DOHH2 (cell line): ENCODE measurements around the gene RRM2.
"Not testable (repeated sequence)": the region's sequence is repeated elsewhere in the genome, so short reads cannot be mapped to it uniquely, and the experiment has no call there.

ENCODE experiments used
- H3F3A ChIP-seq: fragments of 200-600 bp; sonication (generic), shearing (Covaris generic); 2 replicates; pipeline ENCODE4 v1.6.0; 2016; ENCODE audit warnings: antibody characterized with exemption, mild to moderate bottlenecking; ENCODE audit not compliant: control insufficient read depth, insufficient read depth
- H3K27ac ChIP-seq: fragments of 200-600 bp; sonication (generic); 2 replicates; pipeline ENCODE4 v1.5.1; 2014; ENCODE audit warnings: low read depth, mild to moderate bottlenecking, low read length, moderate library complexity
- H3K27me3 ChIP-seq: fragments of 200-600 bp; sonication (generic); 2 replicates; pipeline ENCODE4 v1.6.1; 2014; ENCODE audit warnings: mild to moderate bottlenecking, low read length, mixed read lengths; ENCODE audit not compliant: control insufficient read depth
- H3K36me3 ChIP-seq: fragments of 200-600 bp; sonication (generic); 2 replicates; pipeline ENCODE4 v1.6.1; 2014; ENCODE audit warnings: mild to moderate bottlenecking, low read length, moderate library complexity, mixed read lengths; ENCODE audit not compliant: control insufficient read depth
- H3K4me1 ChIP-seq: fragments of 200-600 bp; sonication (generic); 2 replicates; pipeline ENCODE4 v1.6.1; 2014; ENCODE audit warnings: mild to moderate bottlenecking, low read length, mixed read lengths; ENCODE audit not compliant: control insufficient read depth
- H3K4me2 ChIP-seq: fragments of 200-600 bp; sonication (generic); 2 replicates; pipeline ENCODE4 v1.6.0; 2014; ENCODE audit warnings: mild to moderate bottlenecking, low read length, moderate library complexity
- H3K4me3 ChIP-seq: fragments of 200-600 bp; sonication (generic); 2 replicates; pipeline ENCODE4 v1.5.1; 2014; ENCODE audit warnings: mild to moderate bottlenecking, low read length, mixed read lengths
- H3K79me2 ChIP-seq: fragments of 200-600 bp; sonication (generic); 2 replicates; pipeline ENCODE4 v1.6.1; 2014; ENCODE audit warnings: mild to moderate bottlenecking, low read length, mixed read lengths; ENCODE audit not compliant: control insufficient read depth
- H3K9me2 ChIP-seq: fragments of 200-600 bp; sonication (generic); replicated peaks from 2 replicates; pipeline ENCODE4 v1.6.1; 2014; ENCODE audit warnings: mild to moderate bottlenecking, low read length, mixed read lengths; ENCODE audit not compliant: control insufficient read depth
- H3K9me3 ChIP-seq: fragments of 200-600 bp; sonication (generic); 2 replicates; pipeline ENCODE4 v1.6.1; 2014; ENCODE audit warnings: antibody characterized with exemption, low read length, mixed read lengths; ENCODE audit not compliant: control insufficient read depth, insufficient read depth
- H4K20me1 ChIP-seq: fragments of 200-600 bp; sonication (generic); 2 replicates; pipeline ENCODE4 v1.6.0; 2014; ENCODE audit warnings: low read depth, mild to moderate bottlenecking, antibody characterized with exemption, low read length, moderate library complexity; ENCODE audit not compliant: control insufficient read depth, insufficient read depth
- EZH2phosphoT487 ChIP-seq: fragments of 200-600 bp; sonication (generic); IDR thresholded peaks from 2 replicates; pipeline ENCODE4 v1.6.1; 2017; ENCODE audit warnings: borderline replicate concordance, mild to moderate bottlenecking, antibody characterized with exemption, low read length, moderate library complexity, mixed read lengths
- TF ChIP-seq, protein P1 (sequence below): fragments of 200-600 bp; sonication (generic); IDR thresholded peaks from one replicate; pipeline ENCODE4 v1.5.1; 2014; ENCODE audit warnings: antibody characterized with exemption, mild to moderate bottlenecking, low read depth, low read length; ENCODE audit not compliant: poor library complexity, severe bottlenecking

Gene RRM2

GRCh38 chr2:10144771-10145518 lies 22.4 kb downstream of the RRM2 start:
- Histone ChIP-seq H3K27ac (no peak overlapping the region), H3K9me3 (no peaks in the 10 kb centered on the region), H3K4me1 (no peaks in the 10 kb centered on the region), H3K9me2 (no peaks in the 10 kb centered on the region), H4K20me1 (no peaks in the 10 kb centered on the region), H3K4me2 (no peak overlapping the region), H3F3A (peaks cover 3% of the 10 kb centered on the region; the same call in 1 of the 2 replicates), H3K36me3 (no peaks in the 10 kb centered on the region; the same call in 1 of the 2 replicates), H3K4me3 (no peak overlapping the region), H3K79me2 (no peaks in the 10 kb centered on the region), H3K27me3 (no peaks in the 10 kb centered on the region)
- TF ChIP-seq, protein P1, sequence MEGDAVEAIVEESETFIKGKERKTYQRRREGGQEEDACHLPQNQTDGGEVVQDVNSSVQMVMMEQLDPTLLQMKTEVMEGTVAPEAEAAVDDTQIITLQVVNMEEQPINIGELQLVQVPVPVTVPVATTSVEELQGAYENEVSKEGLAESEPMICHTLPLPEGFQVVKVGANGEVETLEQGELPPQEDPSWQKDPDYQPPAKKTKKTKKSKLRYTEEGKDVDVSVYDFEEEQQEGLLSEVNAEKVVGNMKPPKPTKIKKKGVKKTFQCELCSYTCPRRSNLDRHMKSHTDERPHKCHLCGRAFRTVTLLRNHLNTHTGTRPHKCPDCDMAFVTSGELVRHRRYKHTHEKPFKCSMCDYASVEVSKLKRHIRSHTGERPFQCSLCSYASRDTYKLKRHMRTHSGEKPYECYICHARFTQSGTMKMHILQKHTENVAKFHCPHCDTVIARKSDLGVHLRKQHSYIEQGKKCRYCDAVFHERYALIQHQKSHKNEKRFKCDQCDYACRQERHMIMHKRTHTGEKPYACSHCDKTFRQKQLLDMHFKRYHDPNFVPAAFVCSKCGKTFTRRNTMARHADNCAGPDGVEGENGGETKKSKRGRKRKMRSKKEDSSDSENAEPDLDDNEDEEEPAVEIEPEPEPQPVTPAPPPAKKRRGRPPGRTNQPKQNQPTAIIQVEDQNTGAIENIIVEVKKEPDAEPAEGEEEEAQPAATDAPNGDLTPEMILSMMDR, result no peak
- no peak for TF ChIP-seq EZH2phosphoT487

GRCh38 chr2:10145519-10146357 lies 23.2 kb downstream of the RRM2 start:
- Histone ChIP-seq H3K4me2 (no peak overlapping the region), H3K4me1 (no peaks in the 10 kb centered on the region), H3K9me2 (no peaks in the 10 kb centered on the region), H3K4me3 (no peak overlapping the region), H4K20me1 (no peaks in the 10 kb centered on the region), H3K27ac (no peak overlapping the region), H3K79me2 (no peaks in the 10 kb centered on the region), H3K36me3 (no peaks in the 10 kb centered on the region; the same call in 1 of the 2 replicates), H3K9me3 (no peaks in the 10 kb centered on the region), H3K27me3 (no peaks in the 10 kb centered on the region), H3F3A (no peaks in the 10 kb centered on the region)
- no peak for TF ChIP-seq EZH2phosphoT487
- TF ChIP-seq, protein P1, result no peak

- Histone ChIP-seq H3K9me2 (no peaks in the 10 kb centered on the region), H3K4me1 (no peaks in the 10 kb centered on the region), H3K27ac (no peak overlapping the region), H3K4me2 (no peak overlapping the region), H3F3A (no peaks in the 10 kb centered on the region), H4K20me1 (no peaks in the 10 kb centered on the region), H3K36me3 (no peaks in the 10 kb centered on the region; the same call in 1 of the 2 replicates), H3K4me3 (no peak overlapping the region), H3K9me3 (no peaks in the 10 kb centered on the region), H3K79me2 (no peaks in the 10 kb centered on the region), H3K27me3 (no peaks in the 10 kb centered on the region)
- no peak for TF ChIP-seq EZH2phosphoT487
- TF ChIP-seq, protein P1, result no peak
Observed at GRCh38 chr2:10146366-10147005, 23.9 kb downstream of the RRM2 start.

DNA sequence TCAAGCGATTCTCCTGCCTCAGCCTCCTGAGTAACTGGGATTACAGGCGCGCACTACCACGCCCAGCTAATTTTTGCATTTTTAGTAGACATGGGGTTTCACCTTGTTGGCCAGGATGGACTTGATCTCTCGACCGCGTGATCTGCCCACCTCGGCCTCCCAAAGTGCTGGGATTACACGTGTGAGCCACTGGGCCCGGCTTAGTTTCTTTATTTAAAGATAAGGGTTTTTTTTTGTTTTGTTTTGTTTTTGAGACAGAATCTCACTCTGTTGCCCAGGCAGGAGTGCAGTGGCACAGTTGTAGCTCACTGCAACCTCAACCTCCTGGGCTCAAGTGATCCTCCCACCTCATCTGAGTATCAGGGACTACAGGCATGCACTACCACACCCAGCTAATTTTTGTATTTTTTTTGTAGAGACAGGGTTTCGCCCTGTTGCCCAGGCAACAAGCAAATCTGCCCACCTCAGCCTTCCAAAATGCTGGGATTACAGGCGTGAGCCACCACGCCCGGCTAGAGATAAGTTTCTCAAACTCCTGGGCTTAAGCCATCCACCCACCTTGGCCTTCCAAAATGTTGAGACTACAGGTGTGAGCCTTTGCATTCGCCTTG lies 24.6 kb downstream of the RRM2 start:
- not testable (repeated sequence) for H3K79me2 ChIP-seq, H3K4me1 ChIP-seq, H3K27ac ChIP-seq, H3F3A ChIP-seq, H3K4me3 ChIP-seq, H3K36me3 ChIP-seq, H3K9me3 ChIP-seq, H3K9me2 ChIP-seq, H3K4me2 ChIP-seq, H4K20me1 ChIP-seq, H3K27me3 ChIP-seq
